MM.1S (cell line): ENCODE results near the gene PDZRN4.
"Not testable (repeated sequence)": the region's sequence is repeated elsewhere in the genome, so short reads cannot be mapped to it uniquely, and the experiment has no call there.

Source experiments
- CTCF ChIP-seq: fragments of 300-600 bp; sonication (generic); IDR thresholded peaks from 2 replicates; pipeline ENCODE4 v1.5.1; 2016; ENCODE audit warnings: antibody characterized with exemption, low read length, mixed read lengths
- EZH2 ChIP-seq: fragments of 300-600 bp; sonication (generic); optimal IDR thresholded peaks from 2 replicates; pipeline ENCODE3; 2017; ENCODE audit warnings: low read depth, mild to moderate bottlenecking, antibody characterized with exemption, low read length, mixed read lengths

- TF ChIP-seq CTCF, EZH2: not testable (repeated sequence)
Observed at GRCh38 chr12:41191549-41191948, 3.4 kb downstream of the PDZRN4 start.
